Activated T-cell treated with anti-CD3 and anti-CD28 coated beads, Interleukin-2, amount 50 U/mL, for 72 hours (primary cell): ENCODE measurements around the gene CGB3. TPM values are rescaled to one million over a fixed set of nuclear protein-coding genes. Genes with fewer than 3 reads are reported as not detected.

ENCODE experiments used
- ATAC-seq, 2 donors: fragments of 150-1000 bp; cut with Tn5 transposase; replicated peaks in 1 of 2; 2 replicates each; pipeline ENCODE4 v1.10.0; 2021; ENCODE audit warnings: moderate library complexity in 2 of 2, mild to moderate bottlenecking in 1 of 2
- DNase-seq, 2 donors: peaks; one replicate each; pipeline ENCODE4 v3.0.0; 2021 to 2022; ENCODE audit warnings: mixed read lengths in 1 of 2
- H3K27ac Mint-ChIP-seq: one replicate; pipeline ENCODE4 v1.8.0; 2022; ENCODE audit warnings: mild to moderate bottlenecking, moderate library complexity, mixed read lengths
- H3K27me3 Mint-ChIP-seq: one replicate; pipeline ENCODE4 v1.8.0; 2022; ENCODE audit warnings: low read depth, mixed read lengths
- H3K36me3 Mint-ChIP-seq, 2 donors: one replicate each; pipeline ENCODE4 v1.8.0; 2022; ENCODE audit warnings: mixed read lengths in 2 of 2, mild to moderate bottlenecking in 1 of 2; ENCODE audit not compliant: insufficient read depth in 2 of 2
- H3K4me1 Mint-ChIP-seq: one replicate; pipeline ENCODE4 v1.8.0; 2022; ENCODE audit warnings: low read depth, mixed read lengths
- H3K4me3 Mint-ChIP-seq, 2 donors: one replicate each; pipeline ENCODE4 v1.8.0; 2022; ENCODE audit warnings: mild to moderate bottlenecking in 2 of 2, mixed read lengths in 2 of 2, moderate library complexity in 2 of 2
- H3K9me3 Mint-ChIP-seq, 2 donors: one replicate each; pipeline ENCODE4 v1.8.0; 2022; ENCODE audit warnings: mixed read lengths in 2 of 2
- total RNA-seq, 2 donors: library from RNA; stranded (reverse); gene quantifications; one replicate each; pipeline ENCODE4 v1.2.3, GENCODE V29; 2022

CGB3 gene
- total RNA-seq, 2 donors from 2014 or later, result not detected

DNA sequence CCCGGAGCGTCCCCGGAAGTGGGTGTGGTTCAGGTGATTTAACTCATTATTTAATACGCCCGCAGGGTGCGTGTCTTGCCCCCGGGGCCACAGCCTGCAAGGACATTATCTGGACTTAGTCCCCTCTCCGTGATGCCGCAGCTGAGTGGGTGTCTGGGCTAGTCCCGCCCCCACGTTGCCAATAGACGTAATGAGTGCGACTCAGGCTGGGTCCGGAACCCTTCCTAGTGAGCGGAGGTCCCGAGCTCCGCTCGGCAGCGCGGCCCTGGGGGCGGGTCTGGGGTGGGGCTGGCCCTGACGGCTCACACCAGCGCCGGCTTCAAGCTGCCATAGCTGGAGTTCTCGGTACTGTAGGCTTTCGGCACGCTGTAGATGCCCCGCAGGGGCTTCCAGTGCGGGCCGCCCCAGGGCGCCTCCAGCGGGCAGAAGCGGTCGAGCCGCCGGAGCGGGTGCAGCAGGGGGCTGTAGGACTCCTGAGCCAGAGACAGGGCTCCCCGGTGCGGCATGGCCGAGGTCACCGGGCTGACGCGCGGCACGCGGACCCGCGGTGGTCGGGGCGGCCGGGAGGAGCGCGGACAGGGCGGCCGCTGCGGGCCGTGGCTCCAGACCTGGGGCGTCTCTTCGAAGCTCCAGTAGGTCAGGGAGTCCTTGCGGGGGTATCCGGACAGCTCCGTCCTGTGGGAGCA, 6.3 kb downstream of the CGB3 start:
- Mint-ChIP-seq H3K27me3 (peaks cover 26% of the 10 kb centered on the region), H3K36me3 (peaks cover 0 to 3% of the 10 kb centered on the region in 2 donors), H3K27ac (no peak overlapping the region), H3K9me3 (no peaks in the 10 kb centered on the region), H3K4me3 (peak overlapping the region; percentile 70 to 93), H3K4me1 (peaks cover 28% of the 10 kb centered on the region)
- ATAC-seq, result peak; percentile 79 to 80
- DNase-seq, result peak; percentile 74 to 77

- Mint-ChIP-seq H3K27ac (no peak within 1 kb of the TSS), H3K27me3 (peaks cover 26% of the 10 kb centered on the region), H3K4me3 (peak within 1 kb of the TSS; percentile 70 to 93), H3K4me1 (peaks cover 28% of the 10 kb centered on the region), H3K9me3 (no peaks in the 10 kb centered on the region), H3K36me3 (peaks cover 0 to 3% of the 10 kb centered on the region in 2 donors)
- ATAC-seq, result no peak
- DNase-seq, result no peak
Measured at GRCh38 chr19:49017041-49017665, 7.0 kb downstream of the CGB3 start, which contains the start of gene LHB. Gene LHB, minus strand, starts transcription at chr19:49017091. Its CDS starts 10 bp downstream, at chr19:49017081.

DNA sequence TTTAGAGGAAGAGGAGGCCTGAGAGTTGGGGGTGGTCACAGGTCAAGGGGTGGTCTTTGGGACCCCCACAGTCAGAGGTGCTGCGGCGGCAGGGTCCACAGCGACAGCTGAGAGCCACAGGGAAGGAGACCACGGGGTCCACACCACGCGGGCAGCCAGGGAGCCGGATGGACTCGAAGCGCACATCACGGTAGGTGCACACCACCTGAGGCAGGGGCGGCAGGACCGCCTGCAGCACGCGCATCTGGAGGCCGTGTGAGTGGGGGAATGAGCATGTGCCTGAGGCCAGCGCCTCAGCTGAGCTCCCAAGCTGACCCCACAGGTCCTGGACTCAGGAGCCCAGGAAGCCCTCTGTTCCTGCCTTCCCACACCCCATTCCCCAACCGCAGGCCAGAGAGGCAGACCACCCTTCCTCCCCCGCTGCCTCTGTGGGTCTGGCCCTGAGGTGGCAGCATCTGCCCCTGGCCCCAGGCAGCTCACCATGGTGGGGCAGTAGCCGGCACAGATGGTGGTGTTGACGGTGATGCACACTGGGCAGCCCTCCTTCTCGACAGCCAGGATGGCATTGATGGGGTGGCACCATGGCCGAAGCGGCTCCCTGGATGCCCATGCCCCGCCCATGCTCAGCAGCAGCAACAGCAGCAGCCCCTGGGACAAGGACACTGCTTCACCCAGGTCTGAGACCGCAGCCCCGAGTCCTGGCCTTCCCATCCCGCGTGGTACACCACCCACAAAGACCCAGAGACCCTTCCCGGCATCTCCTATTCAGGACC, 7.9 kb downstream of the CGB3 start:
- Mint-ChIP-seq H3K27ac (no peak overlapping the region), H3K4me3 (no peak overlapping the region), H3K27me3 (peaks cover 25% of the 10 kb centered on the region), H3K9me3 (no peaks in the 10 kb centered on the region), H3K4me1 (peaks cover 25% of the 10 kb centered on the region), H3K36me3 (peaks cover 0 to 5% of the 10 kb centered on the region in 2 donors)
- DNase-seq, result no peak
- ATAC-seq, result no peak

- peaks cover 13% of the 10 kb centered on the region for H3K4me1 Mint-ChIP-seq
- DNase-seq (no peak), ATAC-seq (no peak)
- H3K27ac Mint-ChIP-seq, result no peak overlapping the region
- H3K36me3 Mint-ChIP-seq, result peaks cover 1 to 7% of the 10 kb centered on the region in 2 donors
- no peaks in the 10 kb centered on the region for H3K9me3 Mint-ChIP-seq
- H3K4me3 Mint-ChIP-seq, result no peak overlapping the region
- H3K27me3 Mint-ChIP-seq, result peaks cover 11% of the 10 kb centered on the region
Measured at GRCh38 chr19:49014870-49015255, 9.3 kb downstream of the CGB3 start.

GRCh38 chr19:49014123-49014869, 9.8 kb downstream of the CGB3 start:
- H3K36me3 Mint-ChIP-seq, result peaks cover 1 to 7% of the 10 kb centered on the region in 2 donors
- no peak overlapping the region for H3K4me3 Mint-ChIP-seq
- H3K27me3 Mint-ChIP-seq, result peaks cover 6% of the 10 kb centered on the region
- DNase-seq (no peak), ATAC-seq (no peak)
- peaks cover 11% of the 10 kb centered on the region for H3K4me1 Mint-ChIP-seq
- no peaks in the 10 kb centered on the region for H3K9me3 Mint-ChIP-seq
- H3K27ac Mint-ChIP-seq, result no peak overlapping the region

GRCh38 chr19:49011194-49011593, 12.9 kb downstream of the CGB3 start:
- DNase-seq (no peak), ATAC-seq (no peak)
- H3K27me3 Mint-ChIP-seq, result no peaks in the 10 kb centered on the region
- no peaks in the 10 kb centered on the region for H3K9me3 Mint-ChIP-seq
- H3K36me3 Mint-ChIP-seq, result peaks cover 1 to 8% of the 10 kb centered on the region in 2 donors
- no peak overlapping the region for H3K4me3 Mint-ChIP-seq
- no peak overlapping the region for H3K27ac Mint-ChIP-seq
- H3K4me1 Mint-ChIP-seq, result no peaks in the 10 kb centered on the region

GRCh38 chr19:49010453-49010852, 13.7 kb downstream of the CGB3 start:
- H3K4me3 Mint-ChIP-seq, result no peak overlapping the region
- no peak overlapping the region for H3K27ac Mint-ChIP-seq
- peaks cover 1 to 6% of the 10 kb centered on the region in 2 donors for H3K36me3 Mint-ChIP-seq
- H3K4me1 Mint-ChIP-seq, result no peaks in the 10 kb centered on the region
- ATAC-seq (no peak), DNase-seq (no peak)
- H3K9me3 Mint-ChIP-seq, result no peaks in the 10 kb centered on the region
- H3K27me3 Mint-ChIP-seq, result no peaks in the 10 kb centered on the region

DNA sequence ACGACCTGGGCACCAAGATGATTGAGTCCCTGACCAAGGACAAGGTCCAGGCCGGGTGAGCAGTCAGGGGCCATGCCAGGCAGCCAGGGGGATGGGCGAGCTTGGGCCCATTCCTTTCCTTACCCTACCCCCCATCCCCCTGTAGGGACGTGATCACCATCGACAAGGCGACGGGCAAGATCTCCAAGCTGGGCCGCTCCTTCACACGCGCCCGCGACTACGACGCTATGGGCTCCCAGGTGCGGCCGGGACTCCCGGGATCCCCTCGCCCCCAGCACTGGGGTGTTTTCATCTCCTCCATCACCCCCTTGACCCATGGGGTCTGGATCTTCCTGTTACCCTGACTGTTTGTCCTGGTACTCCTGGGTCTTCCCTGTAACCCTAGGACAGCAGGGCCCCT, 14.3 kb downstream of the CGB3 start:
- DNase-seq, result no peak
- H3K27ac Mint-ChIP-seq, result no peak overlapping the region
- no peak for ATAC-seq
- peaks cover 4 to 6% of the 10 kb centered on the region in 2 donors for H3K36me3 Mint-ChIP-seq
- no peaks in the 10 kb centered on the region for H3K27me3 Mint-ChIP-seq
- H3K4me1 Mint-ChIP-seq, result no peaks in the 10 kb centered on the region
- no peaks in the 10 kb centered on the region for H3K9me3 Mint-ChIP-seq
- no peak overlapping the region for H3K4me3 Mint-ChIP-seq

- peaks cover 5 to 11% of the 10 kb centered on the region in 2 donors for H3K36me3 Mint-ChIP-seq
- H3K27ac Mint-ChIP-seq, result no peak overlapping the region
Measured at GRCh38 chr19:49006905-49007304, 17.2 kb downstream of the CGB3 start.

DNA sequence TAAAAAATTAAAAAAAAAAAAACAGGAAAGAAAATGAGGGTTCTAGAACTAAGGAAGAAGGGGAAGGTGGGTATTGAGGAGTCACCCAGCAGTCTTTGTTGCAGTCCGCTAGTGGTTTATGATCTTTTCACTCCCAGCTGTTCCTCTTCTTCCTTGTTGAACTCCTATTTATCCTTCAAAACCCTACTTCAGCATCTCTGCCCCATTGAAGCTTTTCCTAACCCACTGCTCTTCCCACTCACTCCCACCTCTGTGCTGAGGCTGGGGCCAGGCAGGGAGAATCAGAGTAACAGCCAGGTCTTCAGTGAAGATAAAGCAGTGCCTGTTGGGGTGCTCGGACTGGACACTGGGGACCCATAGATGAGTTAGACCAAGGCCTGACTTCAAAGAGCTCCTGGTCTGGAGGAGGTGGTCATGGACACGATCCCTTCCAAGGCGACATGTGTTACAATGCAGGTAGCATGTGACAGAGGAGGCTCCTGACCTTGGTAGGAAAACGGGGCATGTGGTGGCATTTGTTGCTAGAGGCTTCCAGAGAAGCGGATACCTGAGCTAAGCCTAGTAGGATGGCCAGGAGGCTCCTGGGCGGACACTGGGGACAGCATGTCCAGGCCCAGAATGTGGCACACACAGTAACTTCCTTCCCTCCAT, 19.0 kb downstream of the CGB3 start:
- Mint-ChIP-seq H3K27ac (no peak overlapping the region), H3K4me1 (no peaks in the 10 kb centered on the region), H3K4me3 (no peak overlapping the region), H3K36me3 (peaks cover 5 to 6% of the 10 kb centered on the region in 2 donors), H3K9me3 (no peaks in the 10 kb centered on the region), H3K27me3 (no peaks in the 10 kb centered on the region)
- ATAC-seq (no peak), DNase-seq (no peak)

More at GRCh38 chr19:49006905-49007304, 17.2 kb downstream of the CGB3 start:
- H3K4me3 Mint-ChIP-seq, result no peak overlapping the region
- no peaks in the 10 kb centered on the region for H3K4me1 Mint-ChIP-seq
- ATAC-seq (no peak), DNase-seq (no peak)
- H3K27me3 Mint-ChIP-seq, result no peaks in the 10 kb centered on the region
- no peaks in the 10 kb centered on the region for H3K9me3 Mint-ChIP-seq

GRCh38 chr19:49004133-49004532, 20.0 kb downstream of the CGB3 start:
- H3K27me3 Mint-ChIP-seq, result no peaks in the 10 kb centered on the region
- ATAC-seq (no peak), DNase-seq (no peak)
- H3K4me3 Mint-ChIP-seq, result no peak overlapping the region
- H3K36me3 Mint-ChIP-seq, result peaks cover 4 to 6% of the 10 kb centered on the region in 2 donors
- no peaks in the 10 kb centered on the region for H3K9me3 Mint-ChIP-seq
- H3K4me1 Mint-ChIP-seq, result peaks cover 8% of the 10 kb centered on the region
- H3K27ac Mint-ChIP-seq, result no peak overlapping the region
